Stimulated activated CD4-positive, alpha-beta T cell treated with anti-CD3 and anti-CD28 coated beads, Interleukin-2, amount 100 ng/mL, for 4 hours (primary cell): Measurements from ENCODE around the gene USPL1.
"Not testable (repeated sequence)": the region's sequence is repeated elsewhere in the genome, so short reads cannot be mapped to it uniquely, and the experiment has no call there.

ENCODE experiments used
- DNase-seq: peaks from one replicate; pipeline ENCODE4 v3.0.0-alpha.2; 2020; ENCODE audit warnings: low read depth

USPL1 gene

GRCh38 chr13:30615866-30616541, 1.7 kb upstream of the USPL1 start:
- no peak for DNase-seq

DNA sequence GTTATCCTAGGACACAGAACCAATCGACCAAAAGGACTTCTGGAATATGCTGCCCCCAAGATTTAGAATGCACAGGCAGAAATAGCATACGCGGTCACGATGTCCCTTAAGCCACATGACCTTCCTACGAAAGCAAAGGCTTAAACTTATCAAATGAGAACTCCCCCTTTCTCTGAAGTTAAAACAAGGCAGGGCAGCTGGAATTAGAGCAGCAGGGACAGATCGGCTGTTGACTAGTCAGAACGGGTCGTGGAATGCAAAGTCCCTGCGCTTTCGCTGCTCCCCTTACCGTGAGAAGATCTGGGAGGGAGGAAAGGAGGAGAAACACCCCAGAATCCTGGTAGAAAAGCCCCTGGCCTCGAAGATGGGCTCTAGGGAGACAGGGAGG, 799 bp upstream of the USPL1 start:
- no peak for DNase-seq

DNA sequence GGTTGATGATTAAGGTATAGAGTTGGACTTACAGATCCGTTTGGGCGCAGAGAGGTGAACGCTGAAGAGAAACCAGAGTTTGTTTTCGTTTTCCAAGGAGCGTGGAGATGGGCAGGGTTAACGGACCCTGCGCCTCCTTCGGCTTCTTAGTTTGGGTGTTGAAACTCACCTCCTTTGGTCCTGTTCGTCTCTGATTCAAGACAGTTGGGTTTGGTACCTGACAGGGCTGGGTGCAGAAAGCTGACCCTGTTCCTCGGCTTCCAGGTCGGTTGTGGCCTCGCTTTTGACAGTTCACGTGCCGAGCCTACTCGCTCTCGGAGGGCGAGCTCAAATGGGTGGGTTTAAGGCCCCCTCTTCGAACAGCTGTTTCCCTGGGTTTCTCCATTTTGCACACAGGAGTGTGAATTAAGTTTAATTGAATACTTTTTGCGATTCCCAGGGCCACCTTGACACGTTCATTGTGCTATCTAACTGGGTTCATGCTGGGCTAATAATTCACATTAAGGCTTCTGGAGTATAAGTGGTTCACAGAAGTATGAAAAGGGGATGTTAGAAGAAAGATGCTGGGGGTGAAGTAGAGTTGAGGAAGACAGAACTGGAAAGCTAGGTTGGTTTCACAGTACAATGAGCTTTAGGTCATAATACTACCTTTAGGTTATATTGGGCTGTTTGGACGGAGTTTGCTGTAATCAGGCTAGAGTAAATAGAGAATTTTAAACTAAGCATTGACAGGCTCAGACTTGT, 638 bp downstream of the USPL1 start:
- peak; percentile 5 for DNase-seq

DNA sequence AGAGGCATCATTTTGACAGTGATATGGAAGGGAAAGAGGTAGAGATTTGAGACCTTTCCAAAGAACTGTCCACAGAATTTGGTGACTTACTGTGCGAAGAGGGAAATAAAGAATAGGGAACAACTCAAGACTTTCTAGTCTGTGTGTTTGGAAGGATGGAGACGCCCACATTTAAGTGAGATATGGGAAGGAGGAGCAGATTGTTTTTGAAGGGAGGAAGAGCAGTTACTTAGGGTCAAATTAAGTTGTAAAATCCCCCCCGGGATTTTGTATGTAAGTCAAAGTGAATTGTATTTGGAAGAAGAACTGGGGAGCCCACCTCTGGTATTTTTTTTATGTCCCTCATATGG, 1.2 kb downstream of the USPL1 start:
- DNase-seq, result no peak

DNA sequence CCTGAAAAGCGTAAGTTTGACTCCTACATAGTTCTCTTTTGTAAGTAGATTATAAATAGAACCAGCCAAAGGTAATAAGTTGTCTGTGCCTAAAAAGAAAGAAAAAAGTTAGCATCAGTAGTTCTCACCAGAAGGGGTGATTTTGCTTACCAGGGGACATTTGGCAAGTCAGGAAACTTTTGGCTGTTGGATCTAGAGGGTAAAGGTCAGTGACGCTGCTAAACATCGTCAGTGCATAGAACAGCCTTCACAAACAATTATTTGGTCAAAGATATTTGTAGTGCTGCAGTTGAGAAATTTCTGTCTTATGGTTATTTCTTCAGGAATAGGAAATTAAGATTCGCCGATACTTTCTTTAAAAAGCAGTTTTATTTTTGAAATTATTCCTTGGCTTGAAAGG, 2.0 kb downstream of the USPL1 start:
- DNase-seq, result no peak

- no peak for DNase-seq
These were observed 3.2 kb downstream of the USPL1 start for GRCh38 chr13:30620941-30621340.

DNA sequence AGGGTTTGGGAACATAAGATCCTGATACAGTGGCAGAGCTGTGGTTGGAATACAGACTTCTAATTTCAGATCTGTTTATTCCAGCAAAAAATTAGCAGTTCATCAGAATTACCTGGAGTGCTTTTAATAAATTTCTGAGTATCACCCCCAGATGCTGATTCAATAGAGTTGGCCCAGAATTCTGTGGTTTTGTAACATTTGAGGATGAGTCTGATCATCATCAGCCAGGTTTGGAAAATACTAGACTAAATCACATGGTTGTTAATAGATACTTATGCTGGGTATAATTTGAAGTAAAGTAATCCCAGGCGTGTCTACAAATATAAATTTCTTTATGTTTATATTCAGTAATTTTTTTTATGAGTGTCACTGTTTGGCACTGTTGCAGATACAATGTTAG, 4.8 kb downstream of the USPL1 start:
- no peak for DNase-seq

DNA sequence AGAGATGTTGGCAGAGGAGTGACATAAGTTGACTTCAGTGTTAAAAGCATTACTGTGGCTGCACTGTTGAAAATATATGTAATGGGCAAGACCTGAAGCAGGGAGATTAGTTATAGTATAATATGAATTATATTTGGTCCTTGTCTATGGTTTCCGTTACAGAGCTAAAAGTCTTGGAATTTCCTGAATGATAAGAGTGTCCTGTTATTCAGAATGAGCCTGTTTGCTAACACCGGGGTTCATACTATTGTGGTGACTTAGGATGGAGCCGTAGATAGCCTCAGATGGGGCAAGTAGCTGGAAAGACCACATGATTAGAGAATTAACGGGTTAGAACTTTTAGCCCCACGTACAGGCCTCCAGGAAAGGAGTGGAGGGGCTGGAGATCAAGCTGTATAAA, 5.7 kb downstream of the USPL1 start:
- DNase-seq, result no peak

GRCh38 chr13:30624630-30625029, 6.9 kb downstream of the USPL1 start:
- no peak for DNase-seq

DNA sequence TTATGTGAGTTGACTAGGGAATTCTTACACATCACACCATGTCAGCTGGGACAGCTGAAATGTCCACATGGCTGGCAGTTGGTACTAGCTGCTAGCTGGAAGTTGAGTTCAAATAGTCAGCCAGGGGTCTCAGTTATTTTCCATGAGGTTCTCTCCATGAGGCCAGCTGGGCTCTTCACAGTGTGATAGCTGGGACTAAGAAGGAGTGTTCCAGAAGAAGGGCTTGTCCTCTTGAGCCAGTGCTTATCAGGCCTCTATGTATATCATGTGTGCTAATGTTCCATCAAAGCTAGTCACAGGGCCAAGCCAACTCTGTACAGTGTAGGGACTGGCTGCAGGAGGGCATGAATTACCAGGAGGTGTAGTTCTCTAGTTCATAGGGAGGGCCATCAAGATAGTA, 11.8 kb downstream of the USPL1 start:
- DNase-seq, result no peak

DNA sequence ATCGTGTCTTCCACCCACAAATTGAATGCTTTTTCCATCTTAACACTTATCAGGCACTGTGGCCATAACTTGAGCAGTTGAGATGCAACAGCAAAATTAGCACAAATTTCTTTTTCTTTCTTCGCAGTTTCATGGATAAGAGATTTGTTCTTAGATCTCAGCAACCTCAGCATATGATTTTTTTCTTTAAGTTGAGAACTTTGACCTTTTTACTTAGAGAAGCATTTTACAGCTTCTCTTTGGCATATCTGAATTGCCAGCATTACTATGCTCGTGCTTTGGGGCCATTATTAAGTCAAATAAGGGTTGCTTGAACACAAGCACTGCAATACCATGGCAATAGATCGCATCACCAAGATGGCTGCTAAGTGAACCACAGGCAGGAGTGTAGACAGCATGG, 16.1 kb downstream of the USPL1 start:
- no peak for DNase-seq

- DNase-seq, result no peak
These were observed 17.1 kb downstream of the USPL1 start for GRCh38 chr13:30634838-30635237.

DNA sequence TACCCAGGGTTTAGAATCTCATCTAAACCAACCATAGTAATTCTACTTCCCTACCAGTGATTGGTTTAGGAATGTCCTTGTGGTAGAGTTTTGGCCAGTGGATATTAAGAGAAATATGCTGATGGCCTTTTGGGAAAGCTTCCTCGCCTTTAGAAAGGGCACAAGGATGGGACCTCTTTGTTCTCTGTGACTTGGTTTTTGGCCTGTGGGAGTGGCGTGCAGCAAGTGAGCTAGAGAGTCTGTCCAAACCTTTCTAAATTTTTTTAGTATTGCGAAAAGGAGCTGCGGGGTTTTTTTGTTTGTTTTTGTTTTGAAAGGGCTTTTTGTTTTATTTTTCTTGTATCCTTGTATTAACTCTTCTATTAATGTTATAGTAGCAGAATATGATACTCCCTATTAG, 20.6 kb downstream of the USPL1 start:
- DNase-seq, result no peak

GRCh38 chr13:30639671-30640070, 22.0 kb downstream of the USPL1 start:
- DNase-seq, result no peak

DNA sequence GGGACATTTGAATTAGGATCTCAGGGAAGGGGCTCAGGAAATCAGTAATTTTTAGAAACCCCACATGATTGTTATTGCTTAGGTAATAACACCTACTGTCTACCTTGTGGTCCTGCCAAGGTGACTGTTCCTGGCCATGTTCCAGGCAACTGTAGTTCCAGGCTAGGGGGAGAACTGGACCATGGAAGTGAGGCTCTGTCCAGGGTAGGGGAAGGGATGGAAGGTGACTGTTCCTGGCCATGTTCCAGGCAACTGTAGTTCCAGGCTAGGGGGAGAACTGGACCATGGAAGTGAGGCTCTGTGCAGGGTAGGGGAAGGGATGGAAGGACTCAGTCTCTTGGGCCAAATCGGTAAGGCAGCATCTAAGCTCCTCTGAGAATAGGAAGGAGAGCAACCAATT, 23.5 kb downstream of the USPL1 start:
- DNase-seq, result not testable (repeated sequence)

DNA sequence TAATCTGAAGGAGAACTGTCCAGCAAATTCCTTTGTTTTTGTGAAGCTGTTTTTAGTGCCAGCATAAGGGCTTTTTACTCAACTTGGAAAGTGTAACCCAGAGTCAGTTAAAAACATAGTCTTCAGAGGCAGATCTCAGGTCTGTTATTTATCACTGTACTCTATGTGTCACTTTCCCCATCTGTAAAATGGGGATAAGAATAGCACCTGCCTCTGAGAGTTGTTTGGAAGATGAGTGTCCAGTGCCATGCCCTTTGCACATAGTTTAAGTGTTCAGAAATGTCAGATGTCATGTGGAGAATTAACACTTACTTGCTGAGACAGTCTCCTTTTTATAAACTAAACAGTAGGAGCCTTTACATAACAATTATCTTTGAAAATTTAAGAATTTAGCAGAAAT, 27.9 kb downstream of the USPL1 start:
- DNase-seq, result no peak

DNA sequence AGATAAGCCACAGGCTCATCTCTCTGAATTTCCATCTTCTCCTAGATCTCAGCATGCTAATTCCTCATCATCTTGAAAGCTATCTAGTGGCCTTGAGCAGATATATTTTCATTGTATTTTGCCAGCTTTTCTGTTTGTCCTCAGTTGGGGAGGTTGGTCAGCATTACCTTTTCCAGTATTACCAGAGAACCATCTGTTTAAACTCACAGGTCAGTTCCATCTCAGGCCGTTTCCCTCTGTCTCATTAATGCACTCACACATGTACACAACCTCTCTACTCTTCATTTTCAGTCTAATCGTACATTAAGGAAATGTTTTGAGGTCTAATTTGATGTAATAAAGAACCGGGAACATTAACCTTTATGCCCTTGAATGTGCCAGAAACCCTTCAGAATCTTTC, 29.7 kb downstream of the USPL1 start:
- no peak for DNase-seq

GRCh38 chr13:30647824-30648521, 30.3 kb downstream of the USPL1 start:
- no peak for DNase-seq

DNA sequence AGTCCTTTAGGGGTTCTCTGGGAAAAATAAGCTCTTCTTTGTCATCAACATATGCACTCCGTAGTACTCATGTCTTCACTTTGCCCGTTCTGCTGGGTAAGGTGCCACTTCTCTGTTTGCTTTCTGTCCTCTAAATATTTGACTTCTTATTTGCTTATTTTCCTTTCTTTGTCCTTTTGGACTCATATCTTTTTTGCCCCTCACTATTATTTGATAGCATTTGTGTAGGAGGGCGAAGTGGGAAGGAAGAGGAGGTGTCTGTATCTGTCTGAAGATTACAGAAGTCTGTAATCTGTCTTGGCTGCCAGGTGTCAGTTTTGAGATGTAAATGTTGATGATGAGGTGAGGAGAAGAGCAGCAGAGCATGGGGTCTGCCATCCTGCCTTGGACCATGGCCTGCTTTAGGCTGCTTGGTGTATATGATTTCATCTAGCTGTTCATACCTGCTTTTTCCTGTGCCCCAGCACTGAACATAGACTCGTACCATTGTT, 30.8 kb downstream of the USPL1 start:
- DNase-seq, result no peak

- DNase-seq, result not testable (repeated sequence)
These were observed 33.9 kb downstream of the USPL1 start for GRCh38 chr13:30651648-30652047.

DNA sequence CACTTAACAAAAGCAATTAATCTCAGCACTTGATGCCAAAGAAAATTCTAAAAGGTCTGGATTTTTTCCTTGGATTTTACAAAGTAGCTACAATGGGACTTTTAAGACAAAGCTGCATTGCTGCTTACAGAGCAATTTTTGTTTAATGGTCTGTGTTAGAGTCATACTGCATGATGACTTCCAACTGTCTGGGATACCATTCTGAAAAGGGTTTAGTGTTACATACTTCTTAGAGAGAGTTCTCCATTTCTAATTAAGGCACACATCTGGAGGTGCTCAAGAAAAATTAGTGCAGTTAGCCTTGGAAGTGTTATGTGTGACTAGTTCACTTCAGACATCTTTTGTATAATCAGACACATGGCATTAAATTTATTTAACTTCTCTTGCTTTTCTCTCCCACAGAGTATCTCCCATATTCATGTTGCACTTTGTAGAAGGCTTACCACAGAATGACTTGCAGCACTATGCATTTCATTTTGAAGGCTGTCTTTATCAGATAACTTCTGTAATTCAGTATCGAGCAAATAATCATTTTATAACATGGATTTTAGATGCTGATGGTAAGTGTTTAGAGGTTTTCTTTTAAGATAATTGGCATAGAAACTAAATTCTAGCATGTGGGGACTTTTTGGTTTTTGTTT, 35.1 kb downstream of the USPL1 start:
- no peak for DNase-seq

GRCh38 chr13:30654430-30654829, 36.7 kb downstream of the USPL1 start:
- no peak for DNase-seq

DNA sequence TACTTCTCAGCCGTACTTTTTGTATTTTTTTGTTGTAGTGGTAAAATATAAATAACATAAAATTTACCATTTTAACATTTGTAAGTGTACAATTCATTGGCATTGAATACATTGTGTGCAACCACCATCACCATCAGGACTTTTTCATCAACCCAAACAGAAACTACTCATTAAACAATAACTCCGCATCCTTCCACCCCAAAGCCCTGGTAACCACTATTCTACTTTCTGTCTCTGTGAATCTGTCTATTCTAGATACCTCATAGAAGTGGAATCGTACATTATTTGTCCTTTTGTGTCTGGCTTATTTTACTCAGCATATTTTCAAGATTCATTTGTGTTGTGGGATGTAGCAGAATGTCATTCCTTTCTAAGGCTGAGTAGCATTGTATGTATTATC, 38.5 kb downstream of the USPL1 start:
- DNase-seq, result no peak
